Measurements from ENCODE around the gene ONECUT1. TPM values are rescaled to one million over a fixed set of nuclear protein-coding genes. Genes with fewer than 3 reads are reported as not detected.

ONECUT1 gene
- total RNA-seq, 4 donors from 2014 or later: 0.29 TPM; not detected in 3

- H3K4me3 ChIP-seq: peak overlapping the region; percentile 21
- DNase-seq (ENCODE audit: low spot score in 2 of 2): peak in 1 of 2 donors; percentile 55
- WGBS: 5% methylated on average over 37 of the region's 49 CpGs
- H3K9me3 ChIP-seq: no peaks in the 10 kb centered on the region
- H3K36me3 ChIP-seq: no peaks in the 10 kb centered on the region
- H3K27me3 ChIP-seq: peaks cover 100% of the 10 kb centered on the region
- TF ChIP-seq POLR2AphosphoS5 (IDR thresholded peaks at IDR 0.05) (no peak), POLR2A (IDR thresholded peaks at IDR 0.05) (no peak), EP300 (IDR thresholded peaks at IDR 0.05) (no peak)
- TF ChIP-seq, protein P1, sequence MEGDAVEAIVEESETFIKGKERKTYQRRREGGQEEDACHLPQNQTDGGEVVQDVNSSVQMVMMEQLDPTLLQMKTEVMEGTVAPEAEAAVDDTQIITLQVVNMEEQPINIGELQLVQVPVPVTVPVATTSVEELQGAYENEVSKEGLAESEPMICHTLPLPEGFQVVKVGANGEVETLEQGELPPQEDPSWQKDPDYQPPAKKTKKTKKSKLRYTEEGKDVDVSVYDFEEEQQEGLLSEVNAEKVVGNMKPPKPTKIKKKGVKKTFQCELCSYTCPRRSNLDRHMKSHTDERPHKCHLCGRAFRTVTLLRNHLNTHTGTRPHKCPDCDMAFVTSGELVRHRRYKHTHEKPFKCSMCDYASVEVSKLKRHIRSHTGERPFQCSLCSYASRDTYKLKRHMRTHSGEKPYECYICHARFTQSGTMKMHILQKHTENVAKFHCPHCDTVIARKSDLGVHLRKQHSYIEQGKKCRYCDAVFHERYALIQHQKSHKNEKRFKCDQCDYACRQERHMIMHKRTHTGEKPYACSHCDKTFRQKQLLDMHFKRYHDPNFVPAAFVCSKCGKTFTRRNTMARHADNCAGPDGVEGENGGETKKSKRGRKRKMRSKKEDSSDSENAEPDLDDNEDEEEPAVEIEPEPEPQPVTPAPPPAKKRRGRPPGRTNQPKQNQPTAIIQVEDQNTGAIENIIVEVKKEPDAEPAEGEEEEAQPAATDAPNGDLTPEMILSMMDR (IDR thresholded peaks at IDR 0.05): no peak
- peaks cover 32% of the 10 kb centered on the region for H3K4me1 ChIP-seq
- H3K27ac ChIP-seq: no peak overlapping the region
Observed at GRCh38 chr15:52803467-52804306, 13.6 kb upstream of the ONECUT1 start.

- no peaks in the 10 kb centered on the region for H3K36me3 ChIP-seq
- no peak overlapping the region for H3K27ac ChIP-seq
- peaks cover 100% of the 10 kb centered on the region for H3K27me3 ChIP-seq
- H3K4me3 ChIP-seq: no peak overlapping the region
- peaks cover 38% of the 10 kb centered on the region for H3K4me1 ChIP-seq
- no peak for TF ChIP-seq POLR2A (IDR thresholded peaks at IDR 0.05)
- TF ChIP-seq POLR2AphosphoS5 (IDR thresholded peaks at IDR 0.05): no peak
- TF ChIP-seq EP300 (IDR thresholded peaks at IDR 0.05): no peak
- TF ChIP-seq, protein P1 (IDR thresholded peaks at IDR 0.05): no peak
- WGBS: 14% methylated on average over 8 of the region's 8 CpGs
- H3K9me3 ChIP-seq: no peaks in the 10 kb centered on the region
- no peak for DNase-seq (ENCODE audit: low spot score in 2 of 2)
Observed at GRCh38 chr15:52803108-52803466, 13.0 kb upstream of the ONECUT1 start.

DNA sequence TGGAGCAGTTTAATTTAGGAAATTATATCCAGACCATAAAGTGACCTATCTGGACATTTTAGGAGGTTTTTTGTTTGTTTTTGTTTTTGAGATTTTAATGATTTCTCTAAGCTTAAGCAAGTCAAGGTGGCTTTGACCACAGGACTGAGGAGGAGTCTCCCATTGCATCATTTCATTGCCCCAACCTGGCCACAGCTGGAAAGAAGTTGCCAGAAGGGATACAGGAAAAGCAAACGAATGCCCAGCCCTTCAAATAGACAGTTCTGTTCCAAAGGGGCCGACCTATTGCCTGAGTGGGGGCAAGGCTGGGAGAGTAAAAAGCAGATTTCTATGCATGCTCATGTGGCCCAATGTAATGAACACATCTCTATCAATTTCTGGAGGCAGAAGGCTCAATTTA lies 12.0 kb upstream of the ONECUT1 start:
- WGBS: 47% methylated on average over 2 of the region's 2 CpGs
- no peak for DNase-seq (ENCODE audit: low spot score in 2 of 2)
- H3K27ac ChIP-seq: no peak overlapping the region
- peaks cover 45% of the 10 kb centered on the region for H3K4me1 ChIP-seq
- no peak overlapping the region for H3K4me3 ChIP-seq
- H3K9me3 ChIP-seq: no peaks in the 10 kb centered on the region
- no peak for TF ChIP-seq POLR2AphosphoS5 (IDR thresholded peaks at IDR 0.05)
- TF ChIP-seq POLR2A (IDR thresholded peaks at IDR 0.05): no peak
- TF ChIP-seq, protein P1 (IDR thresholded peaks at IDR 0.05): no peak
- no peak for TF ChIP-seq EP300 (IDR thresholded peaks at IDR 0.05)
- no peaks in the 10 kb centered on the region for H3K36me3 ChIP-seq
- H3K27me3 ChIP-seq: peaks cover 100% of the 10 kb centered on the region

GRCh38 chr15:52801748-52802085 lies 11.6 kb upstream of the ONECUT1 start:
- no peak for DNase-seq (ENCODE audit: low spot score in 2 of 2)
- 44% methylated on average over 13 of the region's 14 CpGs for whole genome bisulfite sequencing

More at GRCh38 chr15:52801748-52802085, 11.6 kb upstream of the ONECUT1 start:
- no peak overlapping the region for H3K4me3 ChIP-seq
- TF ChIP-seq POLR2A (IDR thresholded peaks at IDR 0.05): no peak
- TF ChIP-seq EP300 (IDR thresholded peaks at IDR 0.05): no peak
- TF ChIP-seq, protein P1 (IDR thresholded peaks at IDR 0.05): no peak
- TF ChIP-seq POLR2AphosphoS5 (IDR thresholded peaks at IDR 0.05): no peak
- H3K27me3 ChIP-seq: peaks cover 100% of the 10 kb centered on the region
- no peaks in the 10 kb centered on the region for H3K9me3 ChIP-seq
- peaks cover 45% of the 10 kb centered on the region for H3K4me1 ChIP-seq
- no peaks in the 10 kb centered on the region for H3K36me3 ChIP-seq
- H3K27ac ChIP-seq: no peak overlapping the region

All from suprapubic skin (tissue), 4 donors.